GM12872 (cell line): Measurements from ENCODE around the gene PTX4.

Experiments used
- TF ChIP-seq, protein P1 (sequence below): IDR thresholded peaks from 3 replicates; pipeline ENCODE4 v1.5.1; 2011; ENCODE audit warnings: low read depth, mild to moderate bottlenecking, low read length, moderate library complexity; ENCODE audit not compliant: insufficient read depth

The PTX4 gene

DNA sequence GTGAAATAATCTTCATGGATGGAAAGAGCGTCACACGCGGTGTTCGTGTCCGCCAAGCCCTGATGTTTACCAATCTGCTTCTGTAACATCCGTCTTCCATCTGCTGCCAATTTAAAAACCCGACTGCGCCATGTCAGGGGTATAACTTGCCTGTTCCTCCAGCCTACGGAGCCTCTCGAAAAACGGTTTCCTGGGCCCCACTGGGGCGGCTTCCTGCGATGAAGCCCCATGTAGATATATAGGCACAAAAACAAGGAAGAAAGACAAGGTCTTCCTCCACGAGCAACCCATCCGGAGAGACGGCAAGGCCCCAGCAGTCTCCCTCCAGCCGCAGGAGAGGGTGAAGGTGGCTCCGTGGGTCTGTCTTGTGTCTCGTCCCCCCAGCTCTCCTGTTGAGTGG is at the start of gene PTX4:
Gene PTX4, minus strand, starts transcription at position 326 of the 400 bp plus-strand sequence. Its CDS starts 35 bp downstream, at position 291.
- TF ChIP-seq, protein P1, sequence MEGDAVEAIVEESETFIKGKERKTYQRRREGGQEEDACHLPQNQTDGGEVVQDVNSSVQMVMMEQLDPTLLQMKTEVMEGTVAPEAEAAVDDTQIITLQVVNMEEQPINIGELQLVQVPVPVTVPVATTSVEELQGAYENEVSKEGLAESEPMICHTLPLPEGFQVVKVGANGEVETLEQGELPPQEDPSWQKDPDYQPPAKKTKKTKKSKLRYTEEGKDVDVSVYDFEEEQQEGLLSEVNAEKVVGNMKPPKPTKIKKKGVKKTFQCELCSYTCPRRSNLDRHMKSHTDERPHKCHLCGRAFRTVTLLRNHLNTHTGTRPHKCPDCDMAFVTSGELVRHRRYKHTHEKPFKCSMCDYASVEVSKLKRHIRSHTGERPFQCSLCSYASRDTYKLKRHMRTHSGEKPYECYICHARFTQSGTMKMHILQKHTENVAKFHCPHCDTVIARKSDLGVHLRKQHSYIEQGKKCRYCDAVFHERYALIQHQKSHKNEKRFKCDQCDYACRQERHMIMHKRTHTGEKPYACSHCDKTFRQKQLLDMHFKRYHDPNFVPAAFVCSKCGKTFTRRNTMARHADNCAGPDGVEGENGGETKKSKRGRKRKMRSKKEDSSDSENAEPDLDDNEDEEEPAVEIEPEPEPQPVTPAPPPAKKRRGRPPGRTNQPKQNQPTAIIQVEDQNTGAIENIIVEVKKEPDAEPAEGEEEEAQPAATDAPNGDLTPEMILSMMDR, result no peak

DNA sequence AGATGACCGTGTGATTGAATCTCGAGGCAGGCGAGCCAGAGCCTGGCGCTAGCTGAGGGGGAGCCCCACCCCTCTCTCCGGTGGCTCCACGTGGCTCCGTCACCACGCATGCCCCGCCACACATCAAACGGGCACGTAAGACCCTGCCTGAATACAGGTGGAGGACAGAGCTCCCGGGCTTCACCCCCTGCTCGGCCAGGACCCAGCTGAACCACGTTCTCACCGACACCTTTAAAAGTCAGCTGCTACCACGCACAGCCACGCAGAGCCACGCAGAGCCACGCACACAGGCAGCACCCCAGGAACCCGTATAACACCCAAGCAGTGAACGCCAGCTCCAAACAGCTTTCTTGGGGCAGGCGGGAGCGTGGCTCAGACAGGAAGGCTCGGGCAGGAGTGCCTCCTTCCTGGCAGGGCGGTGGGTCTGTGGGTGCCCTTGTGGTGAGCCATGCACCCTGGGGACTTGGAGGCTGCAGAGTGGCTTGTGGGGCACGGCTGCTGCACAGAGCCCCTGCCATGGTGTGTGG is 49.1 kb upstream of the PTX4 start:
- TF ChIP-seq, protein P1, result no peak

- TF ChIP-seq, protein P1, result no peak
Measured at GRCh38 chr16:1537138-1537577, 48.4 kb upstream of the PTX4 start.

GRCh38 chr16:1536601-1537000 is 47.9 kb upstream of the PTX4 start:
- TF ChIP-seq, protein P1, result no peak

GRCh38 chr16:1535391-1536291 is 46.9 kb upstream of the PTX4 start:
- TF ChIP-seq, protein P1, result no peak

DNA sequence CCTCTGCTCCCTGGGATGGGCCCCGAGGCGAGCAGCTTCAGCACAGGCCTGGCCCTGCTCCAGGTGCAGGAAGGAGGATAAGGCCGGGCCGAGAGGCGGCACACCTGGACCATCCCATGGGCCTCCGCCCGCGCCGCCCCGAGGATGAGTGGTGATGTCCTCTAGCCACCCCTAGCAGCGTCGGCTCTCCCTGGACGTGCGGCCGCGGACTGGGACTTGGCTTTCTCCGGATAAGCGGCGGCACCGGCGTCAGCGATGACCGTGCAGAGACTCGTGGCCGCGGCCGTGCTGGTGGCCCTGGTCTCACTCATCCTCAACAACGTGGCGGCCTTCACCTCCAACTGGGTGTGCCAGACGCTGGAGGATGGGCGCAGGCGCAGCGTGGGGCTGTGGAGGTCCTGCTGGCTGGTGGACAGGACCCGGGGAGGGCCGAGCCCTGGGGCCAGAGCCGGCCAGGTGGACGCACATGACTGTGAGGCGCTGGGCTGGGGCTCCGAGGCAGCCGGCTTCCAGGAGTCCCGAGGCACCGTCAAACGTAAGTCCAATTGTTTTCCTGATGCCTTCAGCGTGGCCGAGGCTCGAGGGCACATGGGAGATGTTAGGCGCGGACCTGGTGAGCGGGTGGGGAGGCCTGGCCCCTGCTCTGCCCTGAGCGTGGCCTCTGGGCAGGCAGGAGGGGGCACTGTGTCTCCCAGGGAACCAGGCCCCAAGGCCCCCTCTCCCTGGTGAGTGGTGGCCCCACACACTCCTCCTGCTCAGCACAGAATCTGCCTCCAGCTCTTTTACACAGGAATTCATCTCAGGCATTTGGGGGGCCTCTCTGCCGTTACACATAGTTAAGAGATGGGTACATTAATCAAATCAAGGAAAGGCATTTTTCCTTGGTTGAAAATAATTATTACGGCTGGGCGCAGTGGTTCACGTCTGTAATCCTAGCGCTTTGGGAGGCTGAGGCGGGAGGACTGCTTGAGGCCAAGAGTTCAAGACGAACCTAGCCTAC is 45.6 kb upstream of the PTX4 start:
- TF ChIP-seq, protein P1, result no peak

- TF ChIP-seq, protein P1, result no peak
Measured at GRCh38 chr16:1533443-1533951, 44.8 kb upstream of the PTX4 start, which contains the start of gene TMEM204. Gene TMEM204 (plus strand): TSS chr16:1533666. CDS start chr16:1534276, 610 bp downstream.
